HG02588 (cell line): ENCODE measurements around the gene MRPL49.

Experiments
- ATAC-seq: cut with Tn5 transposase; IDR thresholded peaks from one replicate; pipeline ENCODE4 v1.9.1; 2021; ENCODE audit warnings: mild to moderate bottlenecking, moderate library complexity; ENCODE audit not compliant: unreplicated experiment

MRPL49 gene

DNA sequence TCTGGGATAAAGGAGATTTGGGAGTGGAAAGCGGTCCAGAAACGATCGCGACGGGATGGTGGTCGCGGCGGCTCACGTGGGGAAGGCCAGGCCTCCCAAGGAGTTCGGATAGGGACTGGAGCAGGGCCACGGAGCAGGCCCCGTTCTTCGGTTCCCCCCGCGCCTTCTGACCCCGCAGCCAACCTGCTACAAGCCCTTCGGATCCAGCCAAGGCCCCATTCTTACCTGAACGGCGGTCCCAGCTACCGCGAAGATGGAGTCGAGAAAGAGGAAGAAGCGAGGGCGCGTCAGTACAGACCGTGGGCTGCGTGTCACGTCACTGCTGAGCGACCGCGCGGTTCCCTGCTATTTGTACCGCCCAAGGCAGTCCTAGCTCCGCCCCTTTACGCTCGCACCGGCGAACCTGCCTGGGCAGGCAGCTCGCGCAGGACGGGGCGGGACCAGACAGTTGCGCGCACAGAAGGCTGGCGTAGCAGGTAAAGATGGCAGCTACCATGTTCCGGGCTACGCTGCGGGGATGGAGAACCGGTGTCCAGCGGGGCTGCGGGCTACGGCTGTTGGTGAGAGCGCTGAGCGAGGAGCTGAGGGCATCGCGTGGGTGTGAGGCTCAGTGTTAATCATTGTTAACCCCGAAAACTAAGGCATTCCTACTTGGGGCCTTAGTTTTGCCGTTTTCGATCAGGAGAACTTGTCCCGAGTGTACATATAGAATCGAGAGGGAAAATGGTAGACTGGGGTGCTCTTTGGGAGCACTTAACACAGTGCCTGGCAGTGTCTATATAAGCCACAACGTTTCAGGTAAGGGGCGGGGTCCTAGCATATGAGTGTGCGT, at the start of gene MRPL49, which contains the start of gene FAU:
Gene MRPL49 (plus strand): TSS at position 457 of the 832 bp plus-strand sequence. CDS start 26 bp downstream, at position 483.
Gene FAU (minus strand): TSS at position 270 of the 832 bp plus-strand sequence. CDS start 321 bp downstream, outside the sequence.
- ATAC-seq: peak; percentile 62

DNA sequence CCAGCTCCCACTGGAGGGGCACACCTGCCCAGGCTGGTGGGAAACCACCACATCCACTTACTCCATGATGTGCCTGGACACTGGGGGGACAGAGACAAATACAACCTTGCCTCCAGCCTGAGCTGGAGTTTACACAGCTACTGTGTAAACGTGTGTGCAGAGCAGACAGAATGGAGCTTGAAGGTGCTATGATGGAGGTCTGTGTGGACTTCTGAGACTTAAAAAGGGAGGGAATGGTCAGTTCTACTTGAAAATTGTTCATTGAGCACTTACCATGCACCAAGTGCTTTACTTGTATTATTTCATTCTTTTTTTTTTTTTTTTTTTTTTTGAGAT, 49.5 kb upstream of the MRPL49 start:
- ATAC-seq: no peak

DNA sequence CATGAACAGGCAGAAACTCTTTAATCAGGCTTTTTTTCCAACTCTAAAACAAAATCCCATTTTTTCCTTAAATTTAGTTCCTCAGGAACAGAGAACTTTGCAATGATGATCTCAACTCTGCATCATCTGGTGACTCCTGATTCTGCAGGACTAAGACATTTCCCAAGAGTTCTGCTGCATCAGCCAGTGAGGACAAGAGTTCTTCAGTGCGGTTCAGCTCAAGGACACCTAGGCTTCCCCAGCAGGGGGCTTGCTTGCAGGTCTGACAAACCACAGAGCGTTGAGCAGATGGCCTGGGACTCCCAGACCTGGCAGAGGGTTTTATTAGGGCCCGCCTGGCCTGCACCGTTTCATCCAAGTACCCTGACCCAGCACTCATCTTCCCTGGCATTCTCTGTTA, 44.7 kb upstream of the MRPL49 start:
- no peak for ATAC-seq

DNA sequence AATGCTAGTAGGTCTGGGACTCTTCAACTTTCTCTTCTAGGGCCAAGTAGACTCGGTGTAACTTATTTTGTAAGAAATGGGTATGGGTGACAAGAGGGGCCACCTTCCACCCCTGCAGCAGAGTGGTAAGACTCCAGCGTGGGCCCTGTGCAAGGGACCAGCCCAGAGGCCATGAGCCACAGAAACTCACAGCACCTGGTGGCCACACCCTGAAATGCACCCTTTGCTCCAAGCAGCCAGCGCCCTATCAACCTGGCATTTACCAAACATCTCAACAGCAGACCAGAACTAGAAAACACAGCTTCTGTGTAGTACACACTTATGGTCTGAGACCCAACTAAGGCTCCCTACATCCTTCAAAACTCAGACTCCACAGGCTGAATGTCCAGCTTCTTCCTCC, 44.0 kb upstream of the MRPL49 start:
- ATAC-seq: no peak

DNA sequence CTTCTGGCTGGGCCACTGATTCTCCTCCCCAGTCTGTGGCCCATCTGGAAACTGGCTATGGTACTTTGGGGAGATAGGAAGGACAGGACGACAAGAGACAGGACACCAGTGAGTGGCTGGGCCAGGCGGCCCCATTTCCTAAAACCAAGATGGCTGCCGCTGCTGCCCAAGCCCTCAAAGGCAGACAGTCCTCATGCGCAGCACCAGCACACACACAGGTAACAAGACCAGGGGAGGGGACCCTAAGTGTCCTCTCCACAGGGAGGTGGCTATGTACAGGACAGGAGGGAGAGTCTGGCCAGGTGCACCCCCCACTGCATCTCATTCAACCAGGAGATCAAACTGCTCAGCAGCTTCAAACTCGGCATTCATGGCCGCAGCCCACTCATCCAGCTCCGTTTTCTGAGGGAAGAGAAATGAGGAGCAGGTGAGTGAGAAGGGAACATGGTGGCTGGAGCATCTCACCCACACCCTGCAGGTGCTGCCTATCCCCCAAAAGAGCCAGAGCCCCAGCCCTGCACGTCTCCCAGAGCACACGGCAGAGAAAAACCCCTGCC, 43.3 kb upstream of the MRPL49 start:
- ATAC-seq: no peak

DNA sequence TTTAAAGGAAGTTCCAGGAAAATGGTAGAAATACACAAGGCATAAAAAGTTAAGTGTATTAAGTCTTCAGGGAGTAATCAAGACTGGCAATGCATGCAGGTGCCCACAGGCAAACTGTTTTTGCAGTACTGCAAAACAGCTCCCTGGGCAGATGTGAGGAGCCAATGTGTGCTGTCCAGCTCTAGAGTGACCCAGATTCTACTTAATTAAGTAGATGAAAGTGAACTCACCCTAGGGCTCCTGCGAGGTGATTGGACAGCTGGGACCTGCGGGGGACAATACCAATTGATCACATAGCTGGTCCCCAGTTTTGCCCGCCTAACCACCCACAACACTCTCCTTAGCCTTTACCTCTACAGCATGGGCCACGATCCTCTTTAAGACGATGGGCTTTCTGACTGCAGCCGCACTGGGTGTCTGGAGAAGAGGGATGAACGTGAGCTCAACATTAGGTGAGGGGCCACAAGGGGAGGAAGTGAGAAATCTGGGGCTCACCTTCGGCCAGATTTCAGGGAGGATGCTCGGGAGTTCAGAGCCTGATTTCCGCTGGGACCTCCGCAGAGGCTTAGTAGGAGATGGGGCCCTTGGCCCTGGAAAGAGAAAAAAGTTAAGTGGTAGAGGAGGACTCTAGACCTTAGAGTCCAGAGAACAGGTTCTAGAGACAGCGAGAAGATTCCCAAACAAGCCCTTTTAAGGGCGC, 38.8 kb upstream of the MRPL49 start:
- ATAC-seq: no peak

DNA sequence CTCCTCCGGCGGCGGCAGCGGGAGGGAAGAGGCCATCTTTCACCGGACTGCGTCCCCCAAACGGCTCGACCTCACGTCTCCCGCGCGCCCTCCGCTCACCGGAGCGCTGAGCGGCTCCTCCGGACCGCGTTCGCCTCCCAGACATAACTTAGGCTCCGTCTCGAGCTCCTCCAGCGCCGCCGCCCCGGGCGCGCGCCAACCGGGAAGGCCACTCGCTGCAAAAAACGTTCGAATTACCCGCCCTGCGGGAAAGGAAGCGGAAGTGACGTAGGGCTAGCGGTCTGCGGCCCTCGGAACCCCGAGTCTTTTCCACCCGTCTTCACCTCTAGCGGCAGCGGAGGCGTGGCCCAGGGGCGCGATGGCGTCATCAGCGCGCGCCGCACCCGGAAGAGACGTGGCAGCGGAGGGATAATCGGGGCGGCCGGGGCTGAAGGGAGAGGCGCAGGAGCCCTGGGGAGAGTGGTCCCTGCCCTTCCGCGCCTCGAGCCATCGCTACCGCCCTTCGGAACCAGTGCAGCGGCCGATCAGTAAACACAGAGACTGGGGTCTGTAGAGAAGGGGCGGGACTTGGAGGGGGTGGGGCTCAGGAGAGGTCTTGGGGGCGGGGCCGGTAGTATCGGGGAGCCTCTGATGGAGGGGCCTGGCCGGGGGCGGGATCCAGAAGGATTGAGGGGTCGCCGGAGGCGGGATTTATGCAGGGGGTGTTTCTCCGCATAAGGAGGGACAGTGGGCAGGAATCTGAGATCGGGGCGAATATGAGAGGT, 38.1 kb upstream of the MRPL49 start, which contains the start of the genes CDCA5 and ZFPL1:
Gene CDCA5 (minus strand): TSS at position 207 of the 764 bp plus-strand sequence. CDS start 62 bp downstream, at position 145.
Gene ZFPL1 (plus strand): TSS at position 389 of the 764 bp plus-strand sequence. CDS start 477 bp downstream, outside the sequence.
- ATAC-seq: peak; percentile 80

DNA sequence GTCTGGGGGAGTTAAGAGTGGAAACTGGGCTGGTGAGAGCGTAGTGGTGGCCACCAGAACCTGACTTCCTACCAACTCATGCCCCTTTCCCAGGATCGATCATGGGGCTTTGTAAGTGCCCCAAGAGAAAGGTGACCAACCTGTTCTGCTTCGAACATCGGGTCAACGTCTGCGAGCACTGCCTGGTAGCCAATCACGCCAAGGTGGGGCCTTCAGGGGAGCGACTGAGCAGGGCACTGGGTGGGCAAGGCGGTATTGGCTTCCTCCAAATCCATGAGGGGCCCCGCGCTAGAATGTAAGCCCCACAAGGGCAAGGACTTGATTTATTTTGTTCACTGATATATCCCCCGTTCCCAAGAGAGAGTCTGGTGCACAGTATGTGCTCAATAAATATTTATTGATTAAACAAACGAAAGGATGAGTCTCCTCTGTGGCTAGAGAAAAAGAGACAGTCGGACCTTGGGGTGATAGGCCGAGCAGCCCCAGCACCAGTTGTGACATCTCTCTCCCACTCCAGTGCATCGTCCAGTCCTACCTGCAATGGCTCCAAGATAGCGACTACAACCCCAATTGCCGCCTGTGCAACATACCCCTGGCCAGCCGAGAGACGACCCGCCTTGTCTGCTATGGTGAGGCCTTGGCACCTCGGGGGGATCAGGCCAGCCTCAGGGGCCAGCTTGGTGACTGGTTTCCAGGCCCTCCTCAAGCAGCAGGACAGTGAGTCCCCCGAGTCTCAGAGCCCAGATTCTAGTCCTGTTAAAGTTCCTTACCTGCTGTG, 37.3 kb upstream of the MRPL49 start:
- no peak for ATAC-seq

DNA sequence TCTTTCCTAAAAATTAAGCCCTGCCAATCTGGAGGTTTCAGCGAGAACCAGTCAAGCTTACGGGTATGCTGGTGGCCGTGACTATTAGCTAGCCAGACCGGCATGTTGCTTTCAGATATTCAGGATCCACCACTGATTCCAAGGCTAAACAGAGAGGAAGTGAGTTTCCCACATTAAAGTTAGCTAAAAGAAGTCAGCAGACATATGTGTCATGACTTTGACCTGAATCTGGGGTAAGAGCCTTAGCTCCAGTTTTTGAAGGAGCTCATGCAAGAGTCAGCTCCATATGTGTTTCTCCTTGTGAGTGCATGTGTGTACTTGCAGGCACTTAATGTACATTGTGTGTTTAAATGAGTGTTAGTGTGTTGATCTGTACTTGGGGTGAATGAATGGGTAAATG, 36.7 kb upstream of the MRPL49 start:
- no peak for ATAC-seq

DNA sequence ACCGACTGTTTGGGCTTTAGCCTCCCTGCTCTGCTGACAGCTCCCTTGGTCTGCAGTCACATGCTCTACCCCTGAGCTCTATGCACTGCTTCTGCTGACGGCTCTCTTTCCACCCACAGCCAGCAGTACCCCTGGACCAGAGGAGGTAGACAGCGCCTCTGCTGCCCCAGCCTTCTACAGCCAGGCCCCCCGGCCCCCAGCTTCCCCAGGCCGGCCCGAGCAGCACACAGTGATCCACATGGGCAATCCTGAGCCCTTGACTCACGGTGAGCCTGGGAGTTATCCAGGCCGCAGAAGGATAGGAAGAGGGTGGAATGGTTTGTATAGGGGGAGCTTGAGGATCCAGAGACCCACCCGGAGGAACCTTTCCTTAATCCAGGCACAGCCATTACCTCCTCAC, 35.3 kb upstream of the MRPL49 start:
- no peak for ATAC-seq

DNA sequence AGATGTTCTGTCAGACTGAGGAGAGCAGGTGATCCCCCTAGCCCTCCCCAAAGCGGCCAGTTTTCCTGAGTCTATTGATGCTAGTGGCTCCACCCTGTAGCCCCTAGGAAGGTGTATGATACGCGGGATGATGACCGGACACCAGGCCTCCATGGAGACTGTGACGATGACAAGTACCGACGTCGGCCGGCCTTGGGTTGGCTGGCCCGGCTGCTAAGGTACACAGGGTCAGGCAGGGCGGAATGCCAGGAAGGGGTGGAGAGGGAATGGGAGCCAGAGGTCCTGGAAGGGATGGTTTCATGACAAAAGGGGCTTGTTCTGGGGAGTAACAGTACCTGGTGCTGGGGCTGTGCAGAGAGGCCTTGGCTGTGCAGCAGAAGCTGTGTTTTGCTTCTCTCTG, 34.9 kb upstream of the MRPL49 start:
- no peak for ATAC-seq

DNA sequence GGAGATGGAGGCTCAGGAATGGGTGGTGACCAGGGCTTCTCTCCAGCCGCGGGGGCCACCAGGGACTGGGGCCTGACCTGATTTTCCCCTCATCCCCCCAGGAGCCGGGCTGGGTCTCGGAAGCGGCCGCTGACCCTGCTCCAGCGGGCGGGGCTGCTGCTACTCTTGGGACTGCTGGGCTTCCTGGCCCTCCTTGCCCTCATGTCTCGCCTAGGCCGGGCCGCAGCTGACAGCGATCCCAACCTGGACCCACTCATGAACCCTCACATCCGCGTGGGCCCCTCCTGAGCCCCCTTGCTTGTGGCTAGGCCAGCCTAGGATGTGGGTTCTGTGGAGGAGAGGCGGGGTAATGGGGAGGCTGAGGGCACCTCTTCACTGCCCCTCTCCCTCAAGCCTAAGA, 34.3 kb upstream of the MRPL49 start:
- ATAC-seq: no peak

DNA sequence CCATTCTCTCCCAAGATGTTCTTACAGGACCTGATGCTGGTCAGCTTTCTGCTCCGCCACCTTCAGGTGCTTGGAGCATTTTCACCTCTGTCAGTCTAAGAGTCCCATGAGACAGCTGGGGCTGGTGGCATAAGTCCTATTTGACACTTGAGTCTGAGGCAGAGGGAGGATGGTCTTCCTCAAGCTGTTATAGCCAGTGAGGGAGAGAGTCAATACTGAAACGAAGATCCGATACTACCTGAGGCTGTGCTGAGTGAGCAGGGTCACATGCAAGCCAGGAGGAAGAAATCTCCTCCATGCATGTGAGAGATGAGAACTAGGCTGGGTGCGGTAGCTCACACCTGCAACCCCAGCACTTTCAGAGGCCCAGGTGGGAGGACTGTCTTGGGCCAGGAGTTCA, 32.5 kb upstream of the MRPL49 start:
- no peak for ATAC-seq

DNA sequence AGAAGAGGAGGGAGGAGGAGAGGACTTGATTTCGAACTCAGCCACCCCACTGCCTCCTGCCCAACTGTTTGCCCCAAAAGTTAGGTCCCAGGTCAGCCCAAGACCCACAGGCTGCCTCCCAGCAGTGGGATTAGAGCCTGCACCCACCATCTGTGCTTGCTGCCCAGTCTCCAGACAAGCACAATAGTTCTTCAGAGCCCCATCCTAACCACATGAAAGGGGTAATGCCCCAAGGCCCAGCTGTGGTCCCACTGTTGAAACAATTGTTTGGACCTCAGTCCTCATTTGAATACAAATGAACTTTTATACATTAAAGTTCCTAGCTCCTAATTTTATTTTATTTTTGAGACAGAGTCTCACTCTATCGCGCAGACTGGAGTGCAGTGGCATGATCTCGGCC, 31.5 kb upstream of the MRPL49 start:
- no peak for ATAC-seq

DNA sequence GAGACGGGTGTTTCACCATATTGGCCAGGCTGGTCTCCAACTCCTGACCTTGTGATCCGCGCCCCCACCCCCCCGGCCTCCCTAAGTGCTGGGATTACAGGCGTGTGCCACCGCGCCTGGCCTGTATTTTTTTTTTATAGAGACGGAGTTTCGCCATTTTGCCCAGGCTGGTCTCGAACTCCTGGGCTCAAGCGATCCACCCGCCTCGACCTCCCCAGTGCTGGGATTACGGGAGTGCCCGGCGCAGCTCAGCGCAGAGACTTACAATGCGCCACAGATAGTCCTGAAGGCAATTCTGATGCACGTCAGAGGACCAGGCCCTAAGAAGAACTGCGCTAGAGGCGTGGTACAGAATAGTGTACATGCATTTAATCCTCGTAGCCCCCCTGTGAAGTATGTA, 26.7 kb upstream of the MRPL49 start:
- ATAC-seq: no peak

DNA sequence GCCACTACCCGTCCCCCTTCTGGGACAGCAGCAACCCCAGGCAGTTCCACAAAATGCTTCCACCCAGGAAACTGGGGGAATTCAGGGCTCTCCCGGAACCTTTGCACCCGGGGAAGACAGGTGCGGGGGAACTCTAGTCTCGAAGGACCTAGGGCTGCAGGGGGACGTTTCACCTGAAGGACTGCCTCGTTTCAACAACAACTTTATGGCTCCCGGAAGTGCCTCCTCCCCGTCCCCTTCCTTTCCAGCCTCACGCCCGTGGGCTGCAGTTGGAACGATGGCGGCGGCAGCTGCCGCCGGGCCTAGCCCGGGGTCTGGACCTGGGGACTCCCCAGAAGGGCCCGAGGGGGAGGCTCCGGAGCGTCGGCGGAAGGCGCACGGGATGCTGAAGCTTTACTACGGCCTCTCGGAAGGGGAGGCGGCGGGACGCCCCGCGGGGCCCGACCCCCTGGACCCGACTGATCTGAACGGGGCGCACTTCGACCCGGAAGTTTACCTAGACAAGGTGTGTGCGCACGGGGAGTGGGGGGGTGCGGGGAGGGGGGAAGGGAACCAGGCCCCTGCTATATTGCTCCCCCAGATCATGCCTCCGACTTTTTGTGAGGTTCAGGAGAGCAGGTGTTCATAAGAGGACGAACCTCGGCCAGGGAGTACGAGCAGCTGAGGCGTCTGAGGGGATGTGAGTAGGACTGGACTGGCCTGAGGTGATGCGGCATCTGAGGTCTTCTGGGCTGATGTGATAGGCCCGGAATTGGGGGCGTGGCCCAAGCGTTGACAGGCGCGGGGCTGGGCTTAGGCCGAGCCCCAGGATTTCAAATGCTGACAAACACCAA, 25.9 kb upstream of the MRPL49 start, which contains the start of gene VPS51:
Gene VPS51 (plus strand): TSS at position 241 of the 833 bp plus-strand sequence. CDS start 37 bp downstream, at position 278.
- peak; percentile 74 for ATAC-seq

DNA sequence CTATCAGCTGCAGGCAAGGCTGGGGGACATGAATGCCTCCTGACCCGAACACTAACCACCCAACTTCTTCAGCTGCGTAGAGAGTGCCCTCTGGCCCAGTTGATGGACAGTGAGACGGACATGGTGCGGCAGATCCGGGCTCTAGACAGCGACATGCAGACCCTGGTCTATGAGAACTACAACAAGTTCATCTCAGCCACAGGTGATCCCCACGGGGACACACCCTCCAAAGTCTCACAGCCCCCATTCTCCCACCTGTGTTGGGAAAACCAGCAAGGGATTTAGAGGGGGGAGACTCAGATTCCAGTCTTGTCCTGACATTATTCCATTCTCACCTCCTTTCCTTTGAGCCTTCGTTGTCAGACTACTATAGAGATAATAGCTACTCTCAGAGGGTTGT, 25.2 kb upstream of the MRPL49 start:
- no peak for ATAC-seq

DNA sequence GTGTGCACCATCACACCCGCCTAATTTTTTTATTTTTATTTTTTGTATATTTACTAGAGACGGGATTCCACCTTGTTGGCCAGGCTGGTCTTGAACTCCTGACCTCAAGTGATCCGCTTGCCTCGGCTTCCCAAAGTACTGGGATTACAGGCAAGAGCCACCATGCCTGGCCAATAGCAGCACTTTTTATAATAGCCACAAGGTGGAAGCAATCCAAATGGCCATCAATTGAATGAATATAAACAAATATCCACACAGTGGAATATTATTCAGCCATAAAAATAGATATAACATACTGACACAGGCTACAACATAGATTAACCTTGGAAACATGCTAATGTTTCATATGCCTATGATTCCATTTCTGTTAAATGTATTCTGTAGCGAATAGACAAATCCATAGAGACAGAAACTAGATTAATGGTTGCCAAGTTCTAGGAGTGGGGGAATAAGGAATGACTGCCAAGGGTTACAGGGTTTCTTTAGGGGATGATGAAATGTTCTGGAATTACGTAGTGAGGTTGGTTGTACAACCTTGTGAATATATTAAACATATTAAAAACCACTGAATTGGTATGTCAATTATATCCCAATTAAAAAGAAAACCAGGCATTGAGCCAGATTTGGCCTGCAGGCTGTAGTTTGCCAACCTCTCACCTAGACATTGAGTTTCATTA, 21.3 kb upstream of the MRPL49 start:
- ATAC-seq: no peak
